ENCODE results near the gene ITIH4.

ITIH4 gene

DNA sequence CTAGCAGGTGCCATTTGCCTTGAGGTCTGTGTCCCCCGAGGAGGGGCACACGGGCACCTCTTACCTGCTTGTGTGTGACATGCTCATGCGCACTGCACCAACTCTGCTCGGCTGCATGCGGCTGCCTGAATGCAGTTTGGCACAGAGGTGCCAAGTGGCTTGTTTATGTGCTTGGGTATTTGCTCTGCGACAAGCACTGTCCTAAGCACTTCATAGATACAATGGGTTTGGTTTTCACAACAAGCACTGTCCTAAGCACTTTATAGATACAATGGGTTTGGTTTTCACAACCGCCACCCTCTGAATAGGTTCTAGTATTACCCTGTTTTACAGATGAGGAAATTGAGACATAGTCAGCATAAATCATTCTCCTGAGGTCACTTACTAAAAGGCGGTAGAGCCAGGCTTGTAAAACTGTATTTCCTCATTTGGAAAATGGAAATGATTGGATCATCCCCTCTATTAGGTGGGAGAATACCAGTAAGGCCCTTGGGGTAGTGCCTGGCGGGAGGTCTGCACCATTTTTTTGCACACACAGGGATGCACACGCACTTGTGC lies 487 bp downstream of the ITIH4 start:
- DNase-seq: no peak

DNA sequence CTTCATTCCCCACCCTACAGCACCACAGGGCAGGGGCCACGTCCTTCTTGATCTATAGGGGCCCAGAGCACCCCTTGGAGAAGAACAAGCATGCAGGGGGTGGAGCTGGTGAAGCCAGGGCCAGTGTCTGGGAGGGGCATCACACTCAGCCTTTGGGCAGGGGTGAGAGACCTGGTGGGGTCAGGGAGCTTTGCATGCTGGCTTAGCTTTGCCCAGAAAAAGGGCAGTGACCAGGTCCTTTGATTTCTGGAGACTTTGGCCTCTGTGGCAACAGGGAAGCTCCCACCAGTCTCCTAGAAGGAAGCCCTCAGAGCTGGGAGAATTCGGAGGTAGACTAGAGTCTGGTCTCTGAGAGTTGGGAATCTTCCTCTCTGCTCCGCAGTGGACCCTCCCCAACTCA lies 990 bp downstream of the ITIH4 start:
- no peak for DNase-seq

DNA sequence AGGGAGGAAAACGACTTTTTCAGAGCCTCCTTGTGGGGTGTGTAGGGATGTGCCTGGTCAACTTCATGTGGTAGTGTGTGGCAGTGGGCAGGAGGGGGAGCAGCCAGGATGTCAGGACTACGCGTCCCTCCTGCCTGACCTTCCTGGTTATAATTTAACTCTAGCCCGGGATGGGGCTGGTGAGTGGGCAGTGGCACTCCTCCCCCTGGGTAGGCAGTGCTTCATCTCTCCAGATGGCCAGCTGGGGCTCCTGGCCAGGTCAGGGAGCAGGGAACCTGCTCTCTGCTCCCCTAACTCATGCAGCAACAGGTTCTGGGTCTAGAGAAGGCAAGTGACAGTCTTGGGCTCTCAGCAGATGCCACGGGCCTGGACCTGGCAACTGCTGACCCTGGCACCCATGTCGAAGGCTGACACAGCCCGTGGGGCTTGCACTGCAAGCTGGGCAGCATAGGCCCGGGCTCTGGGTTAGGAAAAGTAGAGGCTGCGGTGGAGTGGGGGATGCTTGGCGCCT lies 2.6 kb downstream of the ITIH4 start:
- DNase-seq: no peak

DNA sequence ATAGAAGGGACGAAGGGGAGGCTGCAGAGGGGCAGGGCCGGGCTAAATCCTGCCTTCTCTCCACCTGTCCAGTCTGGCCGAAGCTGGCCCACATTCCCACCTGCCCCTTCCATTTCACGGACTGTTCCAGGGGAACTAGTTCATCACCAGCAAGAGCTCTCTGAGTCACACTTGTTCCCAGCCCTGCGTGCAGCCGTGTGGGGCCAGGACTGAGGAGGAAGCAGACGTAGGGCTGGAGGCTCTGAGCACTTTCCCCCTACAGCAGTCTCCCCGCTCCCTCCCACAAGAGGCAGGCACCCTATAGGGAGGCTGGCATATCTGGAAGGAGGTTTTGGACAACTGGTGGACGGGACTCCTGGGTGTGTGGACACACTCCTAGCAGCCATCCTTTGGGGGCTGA lies 3.0 kb downstream of the ITIH4 start:
- DNase-seq: no peak

DNA sequence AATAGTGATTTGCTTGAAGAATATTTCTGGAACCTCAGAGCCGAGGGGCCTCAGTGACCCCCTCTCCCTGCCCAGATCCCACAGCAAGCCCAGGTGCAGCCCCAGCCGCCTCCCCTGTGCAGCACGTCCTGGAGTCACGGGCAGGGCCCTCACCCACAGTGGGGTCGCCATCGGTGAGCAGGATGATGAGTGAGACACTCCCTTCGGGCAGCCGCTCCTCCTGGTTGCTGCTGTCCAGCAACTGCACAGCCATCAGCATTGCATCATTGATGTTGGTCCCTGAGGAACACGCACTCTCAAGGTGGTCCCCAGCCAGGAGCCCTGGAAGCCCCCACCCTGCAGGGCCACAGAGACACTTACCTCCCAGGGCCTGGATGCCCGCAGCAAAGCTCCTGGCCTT lies 6.4 kb downstream of the ITIH4 start:
- DNase-seq: no peak

DNA sequence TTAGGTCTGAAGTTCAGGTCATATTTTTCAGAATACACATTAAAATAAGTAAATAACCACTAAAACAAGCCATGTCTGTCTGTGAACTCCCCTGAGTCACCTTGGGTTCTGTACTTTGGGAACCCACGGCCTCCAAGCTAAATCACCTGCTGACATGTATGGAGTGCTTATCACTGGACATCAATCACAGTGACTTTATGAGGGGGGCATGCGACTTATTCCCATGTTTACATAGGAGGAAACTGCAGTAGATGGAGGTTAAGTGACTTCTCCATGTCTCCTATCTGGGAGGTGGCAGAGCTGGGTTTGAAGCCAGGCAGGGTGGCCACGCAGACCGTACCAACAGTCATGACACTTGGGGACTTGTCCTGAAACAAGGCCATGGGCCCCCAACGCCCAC lies 8.1 kb downstream of the ITIH4 start:
- no peak for DNase-seq

DNA sequence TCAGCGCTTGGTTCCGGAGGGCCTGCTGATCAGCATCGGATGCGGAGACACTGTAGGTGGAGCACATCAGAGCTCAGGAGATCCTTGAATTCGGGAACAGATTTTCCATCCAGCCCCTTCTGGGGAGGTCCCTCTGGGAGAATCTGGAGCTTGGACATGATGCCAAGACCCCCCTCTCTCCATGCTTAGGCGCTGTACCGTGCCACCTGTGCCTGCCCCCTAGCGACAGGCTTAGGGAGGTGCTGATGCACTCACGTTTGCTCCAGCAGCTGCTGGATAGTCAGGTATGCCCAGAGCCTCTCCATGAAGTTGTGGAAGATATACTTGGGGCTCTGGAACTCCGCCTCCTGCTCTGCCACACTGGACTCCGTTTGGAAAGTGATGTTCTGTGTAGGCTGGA lies 9.7 kb downstream of the ITIH4 start:
- DNase-seq: no peak

DNA sequence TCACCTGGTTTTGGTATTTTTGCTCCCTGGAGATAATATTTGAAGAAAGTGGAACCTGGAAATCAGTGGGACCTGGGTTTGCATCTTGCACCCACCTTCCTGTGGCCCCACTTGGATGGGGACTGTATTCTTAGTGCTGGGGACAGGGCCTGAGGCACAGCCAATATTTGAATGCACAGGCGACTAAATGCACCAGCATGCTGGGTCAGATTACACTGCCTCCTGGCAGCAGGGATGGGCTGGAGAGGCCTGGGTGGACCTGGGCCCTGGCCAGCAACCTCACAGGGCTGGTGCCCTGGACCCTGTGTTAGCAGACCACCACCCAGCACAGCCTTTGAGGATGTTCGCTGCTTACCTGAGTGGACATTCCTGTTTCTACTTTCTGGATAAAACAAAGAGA lies 10.5 kb downstream of the ITIH4 start:
- DNase-seq: no peak

DNA sequence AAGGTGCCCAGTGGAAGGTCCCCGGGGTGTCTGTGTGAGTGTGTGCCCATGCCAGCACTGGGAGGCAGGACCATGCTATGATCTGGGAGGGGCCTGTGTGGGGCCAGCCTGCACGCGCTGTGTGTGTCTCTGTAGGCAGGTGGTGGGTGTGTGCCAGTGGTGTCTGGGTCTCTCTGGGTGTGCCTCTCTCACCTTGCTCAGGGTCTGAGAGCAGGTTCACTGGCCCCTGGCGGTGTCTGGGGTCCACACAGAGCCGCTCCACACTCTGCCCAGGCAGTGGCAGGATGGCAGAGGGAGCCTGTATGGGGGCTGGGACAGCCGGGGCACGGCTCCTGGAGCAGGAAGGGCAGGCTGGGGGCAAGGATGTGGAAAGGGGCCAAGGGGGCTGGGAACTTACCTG lies 12.6 kb downstream of the ITIH4 start:
- no peak for DNase-seq

DNA sequence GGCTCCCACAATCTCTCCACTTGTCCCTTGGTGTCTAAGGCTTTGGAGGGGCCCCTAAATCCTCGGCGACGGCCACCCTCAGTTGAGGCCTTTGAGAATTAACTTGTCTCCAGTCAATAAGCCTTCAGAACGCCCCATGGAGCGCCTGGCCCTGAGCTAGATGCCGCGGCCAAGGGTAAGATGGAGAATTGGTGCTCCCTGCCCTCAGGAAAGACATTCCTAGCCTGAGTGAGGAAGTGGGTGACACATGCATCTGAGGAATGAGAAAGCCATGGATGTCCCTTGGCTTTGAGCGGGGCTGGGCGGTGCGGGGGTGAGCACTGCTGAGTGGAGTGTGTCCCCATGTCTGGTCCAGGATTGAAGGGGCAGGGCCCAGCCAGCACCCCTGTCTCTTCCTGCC lies 13.3 kb downstream of the ITIH4 start:
- no peak for DNase-seq

DNA sequence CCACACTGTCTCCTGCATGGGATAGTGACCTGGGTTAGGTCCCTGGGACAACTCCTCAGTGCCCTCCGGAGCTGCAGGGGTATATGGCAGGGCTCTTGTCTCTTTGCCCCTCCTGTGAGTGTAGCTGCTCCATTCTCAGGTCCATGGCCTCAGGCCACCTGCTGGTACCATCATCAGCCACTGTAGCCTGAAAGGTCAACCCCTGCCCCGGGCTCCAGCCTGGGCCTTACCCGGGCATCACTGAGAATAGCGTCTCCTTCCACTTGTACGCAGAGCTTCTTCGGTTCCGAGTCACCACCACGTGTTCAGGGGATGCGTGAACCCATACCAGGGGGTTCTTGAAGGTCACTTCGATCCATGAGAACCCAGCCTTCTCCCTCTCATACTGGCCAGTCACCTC lies 13.8 kb downstream of the ITIH4 start:
- no peak for DNase-seq

DNA sequence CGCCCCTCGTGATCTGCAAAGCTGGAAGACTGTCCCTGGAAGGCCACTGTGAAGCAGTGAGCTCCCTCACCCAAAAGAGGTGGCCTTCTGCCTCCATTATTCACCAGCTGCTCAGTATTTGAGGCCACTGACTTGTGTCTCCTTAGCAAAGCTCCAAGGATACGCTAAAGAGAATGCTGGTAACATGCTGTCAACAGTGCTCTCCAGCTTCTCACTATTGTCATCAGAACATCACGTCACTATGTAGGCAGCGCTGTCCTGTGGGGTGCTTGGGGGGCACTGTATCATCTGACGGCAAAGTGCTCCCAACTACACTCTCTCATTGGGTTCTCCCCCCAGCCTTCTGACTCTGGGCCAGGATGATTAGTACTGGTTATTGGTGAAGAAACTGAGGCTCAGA lies 14.3 kb downstream of the ITIH4 start:
- DNase-seq: no peak

DNA sequence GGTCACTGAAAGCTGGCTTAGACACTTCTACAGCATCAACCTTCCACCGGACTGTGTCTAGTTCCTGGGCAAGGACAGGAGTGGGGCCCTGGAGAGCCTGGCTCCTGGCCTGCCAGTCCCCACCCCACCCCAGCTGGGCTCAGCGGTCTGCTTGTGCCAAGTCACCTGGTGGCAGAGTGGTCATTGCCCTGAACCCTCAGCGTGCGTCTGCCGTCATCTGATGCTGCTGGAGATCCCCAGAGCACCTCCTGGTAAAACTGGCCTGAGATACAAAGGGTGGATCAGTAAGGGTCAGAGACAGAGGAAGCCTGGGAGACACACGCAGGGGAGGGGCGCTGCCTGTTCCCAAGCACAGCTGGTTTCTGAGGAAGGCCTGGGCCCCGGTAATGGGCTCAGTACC lies 16.7 kb downstream of the ITIH4 start:
- DNase-seq: no peak

DNA sequence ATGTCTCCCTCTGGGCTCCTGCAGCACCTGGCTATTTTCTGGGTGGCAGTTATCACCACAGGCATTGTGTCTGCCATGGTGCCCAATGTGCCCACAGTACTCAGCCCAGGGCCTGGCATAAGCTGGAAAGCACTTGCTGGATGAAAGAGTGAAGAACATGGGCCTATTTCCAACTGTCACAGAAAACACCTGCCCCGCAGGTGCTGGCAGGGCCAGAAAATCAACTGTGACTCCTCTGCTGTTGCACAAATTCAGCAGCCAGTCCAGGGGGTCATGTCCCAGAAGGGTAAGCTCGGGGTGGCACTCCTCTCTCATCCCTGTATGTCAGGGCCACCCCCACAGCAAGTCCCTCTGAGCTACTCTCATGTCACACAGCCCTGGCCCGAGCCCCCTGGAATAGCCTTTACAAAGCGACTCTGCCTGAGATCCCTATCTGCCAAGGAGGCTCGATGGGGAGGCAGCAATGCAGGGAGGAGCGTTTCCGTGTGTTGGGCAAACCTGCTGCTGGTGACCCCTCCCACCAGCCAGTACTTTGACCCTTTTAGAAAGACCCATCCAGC lies 18.9 kb downstream of the ITIH4 start:
- DNase-seq: no peak

DNA sequence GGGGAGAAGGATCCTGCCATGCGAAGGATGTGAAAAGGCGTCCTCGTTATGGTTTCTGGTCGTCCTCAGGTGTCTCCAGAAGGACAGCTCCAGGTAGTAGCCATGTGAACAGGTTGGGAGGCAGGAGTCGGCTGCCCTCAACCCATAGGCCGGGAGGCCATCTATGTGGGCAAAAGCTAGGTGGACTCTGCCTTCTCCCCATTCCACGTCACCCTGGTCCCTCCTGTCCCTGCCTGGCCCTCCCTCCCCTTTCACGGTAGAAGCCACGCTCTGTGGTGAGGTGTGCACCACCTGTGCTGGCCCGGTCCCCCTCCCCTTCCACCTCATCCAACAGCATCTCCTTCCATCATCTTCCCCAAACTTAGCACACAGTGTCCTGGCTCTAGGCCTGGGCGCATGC lies 19.5 kb downstream of the ITIH4 start:
- DNase-seq: no peak

DNA sequence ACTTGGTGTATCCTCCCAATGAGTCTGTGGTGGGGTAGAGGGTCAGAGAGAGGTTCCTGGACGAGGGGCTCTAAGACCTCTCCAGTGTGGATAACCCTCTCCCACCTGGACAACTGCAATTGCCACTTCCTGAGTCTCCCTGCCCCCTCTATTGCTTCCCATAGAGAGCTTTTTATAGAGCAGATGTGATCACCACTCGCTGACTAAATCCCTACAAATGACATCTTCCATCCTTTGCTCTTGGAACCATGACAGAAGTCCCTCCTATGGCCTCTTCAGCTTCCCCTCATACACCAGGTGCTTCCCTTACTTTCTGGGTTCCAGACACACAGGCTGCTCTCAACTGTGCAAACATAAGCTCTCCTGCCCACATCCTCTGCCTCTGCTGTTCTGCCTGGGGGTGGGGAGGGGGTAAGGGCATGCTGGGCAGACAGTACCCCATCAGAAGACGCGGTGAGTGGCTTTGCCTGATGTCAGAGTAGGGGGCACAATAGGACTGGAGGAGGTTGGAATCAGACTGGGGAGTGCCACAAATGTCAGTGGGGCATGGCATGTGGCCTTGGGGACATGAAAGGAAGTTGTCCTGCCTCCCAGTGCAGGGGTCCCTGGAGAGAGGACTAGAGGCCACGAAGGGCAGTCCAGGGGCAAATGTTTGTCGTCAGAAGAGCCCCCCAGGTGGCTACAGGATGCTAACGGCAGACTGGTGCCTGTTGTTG lies 20.7 kb downstream of the ITIH4 start:
- no peak for DNase-seq

DNA sequence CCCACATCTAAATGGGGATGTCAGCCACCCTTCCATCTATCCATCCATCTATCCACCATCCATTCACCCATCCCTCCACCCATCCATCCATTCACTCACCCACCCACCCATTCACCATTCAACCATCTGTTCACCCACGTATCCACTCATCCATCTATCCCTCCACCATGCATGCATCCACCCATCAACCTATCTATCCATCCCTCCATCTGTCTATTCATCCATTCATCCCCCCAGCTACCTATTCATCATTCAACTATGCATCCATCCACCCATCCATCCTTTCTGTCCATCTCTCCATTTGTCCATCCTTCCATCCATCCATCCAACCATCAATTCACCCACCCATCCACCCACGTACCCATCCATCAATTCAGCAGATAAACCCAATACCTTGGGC lies 21.3 kb downstream of the ITIH4 start:
- no peak for DNase-seq

DNA sequence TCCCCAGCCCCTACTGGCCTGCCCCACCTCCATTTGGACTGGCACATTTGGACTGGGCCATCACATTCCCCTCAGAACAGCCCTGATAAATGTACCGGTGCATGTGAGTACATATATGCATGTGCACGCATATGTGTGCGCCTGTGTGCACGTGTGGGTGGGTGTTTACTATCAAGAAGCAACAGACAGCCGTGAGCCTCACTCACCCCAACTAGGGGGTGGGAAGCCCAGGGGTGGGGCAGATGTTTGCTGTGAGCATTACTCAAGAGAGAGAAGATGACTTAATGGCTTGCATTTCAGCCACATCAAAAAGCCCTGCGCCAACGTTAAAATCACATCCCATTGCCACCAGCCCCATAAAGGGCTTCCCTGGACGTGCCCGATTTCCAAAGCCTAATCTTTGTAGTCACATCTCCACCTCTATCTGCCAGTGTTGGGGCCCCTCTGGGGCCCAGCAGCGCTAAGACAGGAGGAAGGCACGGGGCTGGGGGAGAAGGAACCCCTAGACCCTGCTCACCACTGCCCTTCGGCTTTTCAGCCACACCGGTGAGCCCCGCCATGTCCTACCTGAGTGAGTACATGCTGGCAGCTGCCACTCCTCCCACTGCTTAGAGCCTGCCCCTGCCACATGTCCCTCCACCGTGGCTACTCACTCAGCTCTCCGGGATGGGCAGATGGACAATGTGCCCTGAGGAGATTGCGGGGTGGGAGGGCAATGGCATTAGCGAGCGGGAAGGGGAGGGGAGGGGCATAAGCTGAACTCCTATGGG lies 25.0 kb downstream of the ITIH4 start:
- DNase-seq: no peak

DNA sequence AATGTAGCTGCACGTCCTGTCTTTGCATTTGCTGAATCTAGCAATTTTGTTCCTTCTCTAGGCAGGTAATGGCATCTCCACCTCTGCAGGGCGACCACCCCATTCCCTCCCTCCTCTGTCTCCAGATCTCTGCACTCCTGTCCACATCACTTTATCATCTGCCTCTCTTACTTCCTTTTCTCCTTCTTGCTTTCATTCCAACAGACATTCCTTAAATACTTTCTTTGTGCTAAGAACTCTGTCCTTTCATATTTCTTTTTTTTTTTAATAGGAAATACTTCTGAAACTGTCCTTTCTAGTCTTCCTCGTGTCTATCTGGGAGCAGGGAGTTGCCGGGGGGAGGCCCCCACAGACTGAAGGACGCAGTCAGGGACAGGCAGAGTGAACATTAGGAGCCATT lies 28.6 kb downstream of the ITIH4 start:
- no peak for DNase-seq

DNA sequence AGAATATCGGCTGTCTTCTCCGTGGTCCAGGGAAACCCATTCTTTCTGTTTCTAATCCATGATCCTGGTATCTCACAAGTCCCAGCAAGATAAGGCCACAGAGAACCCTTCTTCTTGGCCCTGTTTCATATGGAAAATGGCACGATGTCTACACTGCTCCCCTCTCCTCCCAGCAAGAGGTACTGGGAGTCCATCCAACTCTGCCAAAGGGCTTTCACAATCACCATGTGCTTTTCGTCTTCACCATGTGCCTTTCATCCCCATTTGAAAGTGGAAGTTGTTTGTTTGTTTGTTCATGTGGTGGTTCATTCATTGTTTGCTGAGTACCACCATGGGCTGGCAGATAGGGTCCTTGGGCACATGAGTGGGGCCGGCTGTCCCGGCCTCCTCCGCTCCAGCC lies 30.4 kb downstream of the ITIH4 start:
- DNase-seq: no peak

DNA sequence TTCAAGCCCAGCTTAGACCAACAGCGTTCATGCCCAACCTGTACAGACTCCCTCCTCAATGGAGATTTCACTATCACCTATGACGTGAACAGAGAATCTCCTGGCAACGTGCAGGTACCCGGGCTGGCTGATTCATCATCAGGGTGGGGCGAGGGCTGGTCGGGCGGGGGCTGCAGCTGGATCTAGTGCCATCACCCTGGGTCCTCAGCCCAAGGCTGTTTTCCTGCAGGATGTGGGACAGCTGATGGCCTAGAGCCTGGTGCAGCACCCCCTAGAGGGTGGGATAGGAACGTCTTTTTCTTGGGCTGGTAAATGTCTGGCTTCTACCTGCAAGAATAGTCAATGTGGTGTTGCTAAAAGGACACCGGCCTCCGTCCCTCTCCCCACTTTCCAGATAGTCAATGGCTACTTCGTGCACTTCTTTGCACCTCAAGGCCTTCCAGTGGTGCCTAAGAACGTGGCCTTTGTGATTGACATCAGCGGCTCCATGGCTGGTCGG lies 31.4 kb downstream of the ITIH4 start:
- DNase-seq: no peak

DNA sequence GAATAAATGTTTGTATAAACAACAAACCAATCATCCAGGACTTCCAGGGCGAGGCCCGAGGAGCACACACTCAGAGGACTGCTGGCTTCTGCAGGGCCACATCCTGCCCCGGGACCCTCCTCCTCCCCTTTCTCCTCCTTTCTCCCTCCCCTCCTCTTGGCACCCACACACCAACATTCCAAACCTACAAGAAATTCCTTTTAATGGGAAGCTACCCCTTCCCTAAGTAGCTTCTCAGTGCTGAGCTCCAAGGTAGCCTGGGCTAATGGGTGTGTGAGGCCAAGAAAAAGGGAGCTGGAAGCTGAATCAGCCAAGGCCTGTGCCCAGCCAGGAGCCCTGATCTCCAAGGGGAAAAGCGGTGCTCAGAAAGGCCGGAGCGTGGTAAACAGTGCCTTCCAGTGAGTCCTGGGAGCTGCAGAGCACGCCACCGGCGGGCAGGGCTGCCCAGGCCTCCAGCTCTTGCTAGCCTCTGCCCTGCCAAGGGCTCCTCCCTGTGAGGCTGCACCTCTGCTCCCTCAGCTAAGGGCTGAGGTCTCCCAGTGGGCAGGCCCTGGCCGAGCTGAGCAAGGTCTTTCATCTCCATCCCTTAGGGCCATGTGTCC lies 32.0 kb downstream of the ITIH4 start:
- no peak for DNase-seq

DNA sequence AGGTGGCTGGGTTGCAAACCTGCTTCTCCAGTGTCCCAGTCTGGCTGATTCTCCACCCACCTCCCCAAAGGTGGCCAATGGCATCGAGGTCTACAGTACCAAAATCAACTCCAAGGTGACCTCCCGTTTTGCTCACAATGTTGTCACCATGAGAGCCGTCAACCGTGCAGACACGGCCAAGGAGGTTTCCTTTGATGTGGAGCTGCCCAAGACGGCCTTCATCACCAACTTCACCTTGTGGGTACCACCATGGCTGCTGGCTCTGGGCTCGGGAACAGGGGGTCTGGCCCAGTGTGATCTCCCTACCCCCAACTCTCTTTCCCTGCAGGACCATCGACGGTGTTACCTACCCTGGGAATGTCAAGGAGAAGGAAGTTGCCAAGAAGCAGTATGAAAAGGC lies 34.1 kb downstream of the ITIH4 start:
- no peak for DNase-seq

All from NCI-H226 (cell line).